GM12865 (cell line): ENCODE measurements around the gene CPNE8.

Source experiments
- DNase-seq: peaks from one replicate; pipeline ENCODE4 v3.0.0; 2010; ENCODE audit warnings: low read depth
- H3K4me3 ChIP-seq: 2 replicates; pipeline ENCODE4 v1.5.1; 2011; ENCODE audit warnings: mild to moderate bottlenecking, low read depth, low read length, control low read depth
- TF ChIP-seq, protein P1 (sequence below): IDR thresholded peaks from 2 replicates; pipeline ENCODE4 v1.5.1; 2011; ENCODE audit warnings: low read length, control low read depth, low read depth, inconsistent platforms; ENCODE audit not compliant: insufficient read depth; ENCODE audit errors: missing control alignments

The CPNE8 gene

DNA sequence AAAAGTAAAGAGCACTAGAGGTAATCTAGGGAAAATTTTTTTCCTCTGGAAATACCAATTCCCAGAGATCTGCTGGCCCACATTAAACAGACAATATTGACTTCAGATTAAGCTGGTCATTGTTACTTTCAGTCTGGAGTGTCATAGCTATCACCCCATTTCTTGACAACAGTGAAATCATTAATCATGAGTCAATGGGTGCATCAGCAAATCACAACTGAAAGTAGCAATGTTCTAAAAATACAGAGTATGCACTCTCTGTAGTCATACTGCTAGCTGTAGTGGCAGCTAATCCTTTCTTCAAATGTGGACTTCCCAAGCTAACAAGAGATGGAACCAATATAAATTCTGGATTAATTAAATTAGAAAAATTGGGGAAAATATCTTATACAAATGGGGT lies 129.9 kb downstream of the CPNE8 start:
- TF ChIP-seq, protein P1, sequence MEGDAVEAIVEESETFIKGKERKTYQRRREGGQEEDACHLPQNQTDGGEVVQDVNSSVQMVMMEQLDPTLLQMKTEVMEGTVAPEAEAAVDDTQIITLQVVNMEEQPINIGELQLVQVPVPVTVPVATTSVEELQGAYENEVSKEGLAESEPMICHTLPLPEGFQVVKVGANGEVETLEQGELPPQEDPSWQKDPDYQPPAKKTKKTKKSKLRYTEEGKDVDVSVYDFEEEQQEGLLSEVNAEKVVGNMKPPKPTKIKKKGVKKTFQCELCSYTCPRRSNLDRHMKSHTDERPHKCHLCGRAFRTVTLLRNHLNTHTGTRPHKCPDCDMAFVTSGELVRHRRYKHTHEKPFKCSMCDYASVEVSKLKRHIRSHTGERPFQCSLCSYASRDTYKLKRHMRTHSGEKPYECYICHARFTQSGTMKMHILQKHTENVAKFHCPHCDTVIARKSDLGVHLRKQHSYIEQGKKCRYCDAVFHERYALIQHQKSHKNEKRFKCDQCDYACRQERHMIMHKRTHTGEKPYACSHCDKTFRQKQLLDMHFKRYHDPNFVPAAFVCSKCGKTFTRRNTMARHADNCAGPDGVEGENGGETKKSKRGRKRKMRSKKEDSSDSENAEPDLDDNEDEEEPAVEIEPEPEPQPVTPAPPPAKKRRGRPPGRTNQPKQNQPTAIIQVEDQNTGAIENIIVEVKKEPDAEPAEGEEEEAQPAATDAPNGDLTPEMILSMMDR: no peak
- DNase-seq: peak; percentile 83
- 0 out of 2 replicates have a peak overlapping the region, but pooled peaks have one; percentile 8 for H3K4me3 ChIP-seq

DNA sequence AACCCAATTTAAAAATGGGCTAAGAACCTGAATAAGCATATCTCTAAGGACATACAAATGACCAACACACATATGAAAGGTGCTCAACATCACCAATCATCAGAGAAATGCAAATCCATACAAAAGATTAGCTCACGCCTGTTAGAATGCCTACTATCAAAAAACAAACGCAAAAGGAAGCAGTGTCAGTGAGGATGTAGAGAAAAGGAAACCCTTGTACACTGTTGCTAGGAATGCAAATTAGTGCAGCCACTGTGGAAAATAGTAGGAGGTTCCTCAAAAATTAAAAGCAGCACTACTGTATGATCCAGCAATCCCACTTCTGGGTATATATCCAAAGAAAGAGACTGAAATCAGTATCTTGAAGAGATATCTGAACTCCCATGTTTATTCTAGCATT lies 133.0 kb downstream of the CPNE8 start:
- peak; percentile 22 for DNase-seq
- TF ChIP-seq, protein P1: no peak

DNA sequence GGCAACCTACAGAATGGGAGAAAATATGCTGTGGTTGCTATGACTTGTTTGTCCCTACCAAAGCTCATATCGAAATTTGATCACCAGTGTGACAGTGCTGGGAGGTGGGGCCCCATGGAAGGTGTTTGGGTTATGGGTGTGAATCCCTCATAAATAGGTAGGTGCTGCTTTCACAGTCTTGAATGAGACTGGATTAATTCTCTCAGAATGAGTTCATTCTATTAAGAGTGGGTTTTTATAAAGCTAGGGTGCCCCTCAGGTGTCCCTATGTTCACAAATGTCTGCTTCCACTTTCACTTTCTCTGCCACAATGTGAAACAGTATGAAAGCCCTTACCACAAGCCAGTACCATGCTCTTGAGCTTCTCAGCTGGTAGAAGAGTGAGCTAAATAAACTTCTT lies 133.5 kb downstream of the CPNE8 start:
- peak overlapping the region; percentile 28; the same call in 1 of the 2 replicates for H3K4me3 ChIP-seq
- TF ChIP-seq, protein P1: no peak
- peak; percentile 84 for DNase-seq

More for the DNA sequence above, 133.0 kb downstream of the CPNE8 start:
- no peak overlapping the region for H3K4me3 ChIP-seq

DNA sequence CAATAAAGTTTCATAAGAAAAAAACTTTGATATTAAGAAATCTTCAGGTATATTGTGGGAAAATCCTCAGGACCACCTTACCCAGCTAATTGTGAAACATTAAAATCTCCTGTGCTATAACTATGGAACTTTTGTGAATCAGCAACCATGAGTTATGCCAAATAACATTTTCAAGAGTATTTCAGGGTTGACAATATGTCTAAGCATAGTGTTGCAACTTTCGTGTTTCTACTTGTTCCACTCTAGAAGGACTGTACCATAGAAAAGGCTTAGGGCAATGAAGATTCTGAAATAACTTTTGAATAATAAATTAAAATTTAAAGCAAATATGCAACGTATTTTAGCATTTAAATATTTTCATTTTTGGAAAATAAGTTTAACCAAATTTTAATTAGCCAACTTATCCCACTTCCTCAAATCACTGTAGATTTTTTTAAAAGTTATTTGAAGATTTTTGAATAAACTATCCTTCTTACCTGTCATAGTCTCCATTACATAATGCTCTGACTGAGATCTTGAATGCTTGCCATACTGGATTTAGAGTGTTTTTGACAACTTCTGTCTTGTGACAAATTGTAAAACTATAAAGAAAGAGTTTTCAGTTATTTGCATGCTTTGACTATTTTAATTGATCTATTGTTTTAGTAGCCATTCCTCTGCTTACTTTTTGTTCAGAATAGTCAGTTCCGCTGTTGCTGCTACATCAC lies 143.6 kb downstream of the CPNE8 start:
- no peak overlapping the region for H3K4me3 ChIP-seq
- DNase-seq: no peak
- TF ChIP-seq, protein P1: no peak

DNA sequence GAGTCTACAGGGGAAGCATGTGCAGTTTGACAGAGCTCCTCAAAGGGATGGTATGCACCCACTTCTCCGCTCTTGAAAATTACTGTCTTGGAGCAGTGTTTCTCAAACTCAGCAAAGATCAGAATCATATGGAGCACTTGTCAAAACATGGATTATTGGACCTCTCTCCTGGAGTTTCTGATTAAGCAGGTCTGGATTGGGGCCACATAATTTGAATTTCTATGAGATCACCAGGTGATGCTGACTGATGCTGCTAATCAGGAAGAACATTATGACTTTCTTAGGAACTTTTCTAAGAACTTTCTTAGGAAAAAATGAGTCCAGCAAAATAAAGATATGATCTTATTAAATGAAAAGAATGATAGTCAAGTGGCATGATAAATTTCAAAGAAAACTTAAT lies 144.3 kb downstream of the CPNE8 start:
- TF ChIP-seq, protein P1: no peak
- no peak for DNase-seq

DNA sequence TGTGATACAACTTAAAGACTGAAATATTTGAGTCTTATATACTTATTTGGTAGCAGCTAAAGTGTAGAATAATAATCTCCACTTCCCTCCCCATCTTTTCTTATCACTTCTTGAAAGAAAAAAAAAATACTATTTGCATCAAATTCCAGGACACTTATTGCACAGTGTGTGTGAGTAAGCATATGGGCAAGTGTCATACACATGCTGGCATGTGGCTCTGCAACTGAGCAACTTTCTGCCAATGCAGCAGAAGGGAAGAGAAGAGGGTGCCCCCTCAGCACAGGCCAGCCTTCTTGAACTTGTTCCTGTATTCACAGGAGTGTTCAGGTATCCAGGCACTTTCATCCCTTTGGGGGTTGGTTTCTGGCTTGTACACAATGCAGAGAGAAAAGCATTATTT lies 145.8 kb downstream of the CPNE8 start:
- no peak for DNase-seq
- TF ChIP-seq, protein P1: no peak
- H3K4me3 ChIP-seq: no peak overlapping the region

More for the DNA sequence above, 144.3 kb downstream of the CPNE8 start:
- no peak overlapping the region for H3K4me3 ChIP-seq

DNA sequence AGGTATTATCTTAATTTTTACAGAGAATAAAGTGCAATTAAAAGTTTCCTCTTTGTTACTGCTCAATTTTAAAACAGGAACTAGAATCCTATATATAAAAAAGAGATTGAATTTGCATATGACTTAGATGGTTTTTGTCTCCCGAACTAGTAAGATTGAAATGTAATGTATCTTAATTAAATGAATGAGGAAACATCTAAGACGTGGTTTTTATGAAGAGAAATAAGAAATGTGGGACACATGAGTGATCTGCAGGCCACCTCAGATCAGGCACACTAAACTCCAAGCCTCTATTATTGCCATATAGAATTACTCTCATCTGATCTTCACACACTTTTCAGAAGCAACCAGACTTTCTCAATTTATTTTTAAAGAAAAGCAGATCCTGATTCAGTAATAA lies 158.6 kb downstream of the CPNE8 start:
- TF ChIP-seq, protein P1: no peak
- DNase-seq: no peak
- no peak overlapping the region for H3K4me3 ChIP-seq
